DMS 273 (cell line): ENCODE measurements around the gene TBX18.
A peak's percentile ranks its signal among the peaks of the same experiment; 100 is the strongest.

Experiments
- DNase-seq: peaks from one replicate; lab custom pipeline; 2025; ENCODE audit not compliant: unreplicated experiment; lab: John Stamatoyannopoulos, UW

The TBX18 gene

DNA sequence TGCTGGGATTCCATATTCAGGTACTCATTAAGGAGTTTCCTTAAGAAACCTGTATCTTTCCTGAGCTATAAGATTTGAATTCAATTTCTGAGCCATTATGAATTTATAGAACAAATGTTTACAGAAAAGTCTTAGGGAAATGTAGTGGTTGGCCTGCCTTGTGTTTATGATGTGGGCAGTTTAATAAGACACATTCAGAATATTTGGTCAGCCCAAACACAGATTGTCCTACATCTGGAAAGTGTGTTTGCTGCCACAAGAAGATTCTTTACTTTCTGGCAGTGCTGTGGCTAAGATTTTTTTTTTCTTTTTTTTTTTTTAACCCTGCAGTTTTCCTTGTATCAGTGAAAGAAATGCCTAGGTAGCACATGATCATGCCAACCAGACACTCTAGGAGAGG lies 15.2 kb downstream of the TBX18 start:
- no peak for DNase-seq

DNA sequence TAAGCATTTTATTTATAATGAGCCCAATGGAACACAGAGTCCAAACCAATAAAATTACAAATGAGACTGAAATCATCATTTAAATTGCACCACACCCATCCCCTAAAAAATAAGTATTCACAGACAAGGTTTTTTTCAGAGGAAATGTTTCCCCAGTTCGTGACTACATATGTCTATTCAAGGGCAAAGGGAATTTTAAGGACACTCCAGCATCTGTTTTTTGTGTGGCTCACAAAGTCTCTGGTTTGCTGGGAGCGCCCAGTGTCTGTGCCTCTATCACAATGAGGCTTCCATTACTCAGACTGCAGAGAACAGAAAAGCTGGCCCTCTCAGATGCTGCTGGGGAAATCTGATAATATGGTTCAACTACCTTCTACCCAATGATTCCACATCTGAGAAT lies 16.0 kb downstream of the TBX18 start:
- no peak for DNase-seq

DNA sequence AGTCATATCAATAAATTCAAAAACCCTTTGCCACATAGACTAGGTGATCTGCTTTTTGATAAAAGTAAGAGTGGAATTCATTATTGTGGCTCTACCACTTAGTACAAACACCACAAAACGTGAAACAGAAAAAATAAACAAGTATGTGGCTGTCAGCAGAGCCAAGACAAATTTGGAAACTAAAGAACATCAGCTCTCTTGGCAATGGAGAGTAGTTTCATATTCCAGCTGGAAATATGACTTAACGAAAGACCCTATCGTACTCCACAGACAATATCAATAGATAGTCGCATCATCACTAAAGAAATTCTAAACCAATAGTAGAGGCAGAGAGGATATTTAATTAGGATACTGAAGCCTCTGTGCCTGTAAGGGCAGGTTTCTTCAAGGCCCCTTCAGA lies 20.8 kb downstream of the TBX18 start:
- DNase-seq = no peak

DNA sequence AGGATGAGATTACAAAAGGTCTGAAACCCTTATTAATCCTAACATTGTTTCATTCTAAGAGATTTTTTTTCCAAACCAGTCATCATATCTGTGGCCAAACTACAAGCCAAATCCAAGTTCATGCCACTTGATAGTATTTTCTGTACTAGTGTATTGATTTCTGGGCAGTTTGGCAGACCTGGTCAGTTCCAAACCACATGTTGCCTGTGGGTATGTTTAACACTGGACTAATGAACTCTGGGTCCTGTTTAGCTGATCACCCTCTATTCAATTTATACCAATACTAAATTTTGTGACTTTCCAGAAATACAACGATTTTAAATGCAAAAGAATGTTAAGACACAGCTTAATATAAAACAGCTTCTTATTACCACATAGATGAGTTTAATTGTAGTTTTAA lies 24.0 kb downstream of the TBX18 start:
- no peak for DNase-seq

DNA sequence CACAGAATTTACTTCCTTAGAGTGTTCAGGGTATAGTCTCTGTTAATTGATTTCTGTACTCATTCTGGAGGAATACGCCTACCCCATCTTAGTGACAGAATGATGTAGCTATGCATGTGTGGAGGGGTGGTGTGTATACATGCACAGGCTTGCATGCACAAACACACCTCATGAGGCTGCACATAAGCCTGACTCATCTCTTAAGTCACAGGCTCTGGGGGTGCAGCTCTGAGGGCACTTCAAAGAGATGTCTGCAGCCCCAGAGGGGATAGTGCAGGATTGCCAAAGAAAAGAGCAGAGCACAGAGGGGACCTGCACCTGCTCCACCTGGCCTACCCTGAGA lies 24.6 kb downstream of the TBX18 start:
- no peak for DNase-seq

DNA sequence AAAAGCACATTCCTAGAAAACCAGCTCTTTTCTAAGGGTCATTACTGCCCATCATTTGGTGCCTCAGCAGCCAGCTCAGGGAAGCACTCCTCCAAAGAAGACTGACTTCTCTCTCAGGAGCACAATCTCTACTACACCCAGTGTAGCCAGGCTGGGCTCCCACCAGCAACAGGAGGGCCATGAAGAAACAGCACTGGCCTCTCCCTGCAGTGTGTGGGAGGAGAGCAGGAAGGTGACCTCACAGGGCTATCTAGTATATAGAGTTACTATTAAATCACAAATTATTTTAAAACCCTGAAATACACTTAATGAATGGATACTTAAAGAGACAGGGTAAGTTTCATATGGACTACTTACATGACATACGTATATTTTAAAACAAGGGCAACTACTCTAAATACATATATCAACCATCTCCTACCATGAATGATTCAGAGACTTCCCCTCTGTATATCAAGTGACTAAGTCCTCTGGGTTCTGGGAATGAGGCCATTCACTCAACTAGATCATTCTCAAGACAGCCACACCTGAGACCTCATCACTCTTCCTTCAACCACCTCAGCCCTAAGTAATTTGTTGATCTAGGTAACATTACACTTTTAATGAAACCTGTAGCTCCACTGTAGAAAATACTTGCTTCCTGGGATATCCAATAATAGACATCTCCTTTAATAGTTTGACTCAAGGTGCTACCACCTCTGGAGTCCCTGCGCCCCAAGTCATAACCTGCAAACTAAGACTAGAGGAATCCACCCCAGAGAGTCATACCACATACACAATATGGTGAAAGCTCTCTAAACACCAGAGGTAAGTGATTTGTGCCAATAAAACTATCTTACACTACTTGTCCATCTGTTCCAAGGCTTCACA lies 25.2 kb downstream of the TBX18 start:
- no peak for DNase-seq

DNA sequence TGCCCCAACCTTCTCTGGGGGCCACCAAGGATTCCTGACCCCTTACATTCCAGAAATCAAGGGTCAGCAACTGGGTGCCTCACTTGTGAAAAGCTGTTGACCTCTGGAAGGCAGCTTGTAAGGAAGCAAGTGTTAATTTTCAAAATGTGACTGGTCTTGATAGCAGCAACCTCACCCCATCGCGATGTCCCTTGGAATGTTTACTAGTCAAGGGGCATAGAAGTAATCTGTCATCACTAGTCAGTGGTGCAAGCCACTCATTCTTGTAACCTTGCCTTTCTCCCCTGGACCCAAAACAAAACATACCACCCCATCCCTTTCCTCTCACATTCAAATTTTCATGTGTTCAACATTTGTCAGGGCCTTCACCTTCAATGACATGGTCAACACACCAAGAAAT lies 30.5 kb downstream of the TBX18 start:
- no peak for DNase-seq

DNA sequence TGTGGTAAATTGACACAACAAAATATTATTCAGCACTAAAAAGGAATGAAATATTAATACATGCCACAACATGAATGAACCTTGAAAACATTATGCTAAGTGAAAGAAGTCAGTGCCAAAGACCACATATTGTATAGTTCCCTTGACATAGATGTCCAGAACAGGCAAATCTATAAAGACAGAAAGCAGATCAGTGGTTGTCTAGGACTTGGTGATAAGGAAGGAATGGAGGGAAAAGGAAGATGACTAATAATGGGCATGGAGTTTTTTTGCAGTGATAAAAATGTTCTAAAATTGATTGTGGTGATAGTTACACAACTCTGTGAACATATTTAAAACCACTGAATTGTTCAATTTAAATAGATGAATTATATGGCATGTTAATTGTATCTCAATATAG lies 32.5 kb downstream of the TBX18 start:
- DNase-seq = no peak

DNA sequence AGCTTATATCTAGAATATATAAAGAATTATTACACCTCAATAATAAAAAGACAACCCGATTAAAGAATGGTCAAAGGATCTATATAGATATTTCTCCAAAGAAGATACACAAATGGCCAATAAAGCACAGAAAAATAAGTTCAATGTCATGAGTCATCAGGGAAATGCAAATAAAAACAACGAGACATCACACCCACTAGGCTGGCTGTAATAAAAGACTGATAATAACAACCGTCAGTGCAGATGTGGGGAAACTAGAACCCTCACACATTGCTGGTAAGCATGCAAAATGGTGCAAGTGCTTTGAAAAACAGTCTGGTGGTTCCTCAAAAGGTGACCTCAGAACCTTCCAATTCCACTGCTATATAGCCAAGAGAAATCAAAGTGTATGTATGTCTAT lies 33.0 kb downstream of the TBX18 start:
- no peak for DNase-seq

DNA sequence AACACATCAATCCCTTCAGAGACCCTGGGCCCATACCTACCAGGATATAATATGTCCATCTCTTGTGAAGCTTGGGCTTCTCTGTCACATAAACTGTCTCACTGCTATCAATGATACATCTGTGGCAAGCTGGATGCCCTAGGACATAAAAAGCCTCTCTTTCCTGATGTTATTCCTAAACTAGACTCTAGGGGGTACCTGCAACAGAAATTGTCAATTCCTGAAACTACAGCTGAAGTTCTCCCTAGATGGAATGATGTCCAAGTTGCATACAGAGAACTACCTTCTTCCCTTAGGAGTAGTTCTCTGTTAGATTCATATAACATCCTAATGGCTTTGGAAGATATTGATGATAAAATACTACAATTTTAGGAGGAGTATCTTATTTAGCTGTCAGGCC lies 35.8 kb downstream of the TBX18 start:
- peak; percentile 30 for DNase-seq

DNA sequence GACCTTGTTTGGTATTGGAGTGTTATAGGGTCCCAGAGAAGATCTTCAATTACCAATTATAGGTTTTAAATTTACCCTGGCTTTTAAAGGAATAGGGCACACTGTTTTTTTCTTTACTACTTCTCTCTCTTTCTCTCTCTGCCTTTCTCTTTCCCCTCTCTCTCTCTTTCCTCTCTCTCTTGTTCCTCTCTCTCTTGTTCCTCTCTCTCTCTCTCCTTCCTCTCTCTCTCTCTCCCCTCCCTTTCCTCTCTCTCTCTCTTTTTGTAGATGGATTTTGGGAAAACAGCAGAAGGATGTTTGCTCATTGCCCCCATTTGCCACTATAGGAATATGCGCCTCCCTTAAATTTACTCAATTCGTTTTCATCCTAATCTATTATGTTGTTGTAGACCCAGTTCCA lies 45.2 kb downstream of the TBX18 start:
- no peak for DNase-seq

DNA sequence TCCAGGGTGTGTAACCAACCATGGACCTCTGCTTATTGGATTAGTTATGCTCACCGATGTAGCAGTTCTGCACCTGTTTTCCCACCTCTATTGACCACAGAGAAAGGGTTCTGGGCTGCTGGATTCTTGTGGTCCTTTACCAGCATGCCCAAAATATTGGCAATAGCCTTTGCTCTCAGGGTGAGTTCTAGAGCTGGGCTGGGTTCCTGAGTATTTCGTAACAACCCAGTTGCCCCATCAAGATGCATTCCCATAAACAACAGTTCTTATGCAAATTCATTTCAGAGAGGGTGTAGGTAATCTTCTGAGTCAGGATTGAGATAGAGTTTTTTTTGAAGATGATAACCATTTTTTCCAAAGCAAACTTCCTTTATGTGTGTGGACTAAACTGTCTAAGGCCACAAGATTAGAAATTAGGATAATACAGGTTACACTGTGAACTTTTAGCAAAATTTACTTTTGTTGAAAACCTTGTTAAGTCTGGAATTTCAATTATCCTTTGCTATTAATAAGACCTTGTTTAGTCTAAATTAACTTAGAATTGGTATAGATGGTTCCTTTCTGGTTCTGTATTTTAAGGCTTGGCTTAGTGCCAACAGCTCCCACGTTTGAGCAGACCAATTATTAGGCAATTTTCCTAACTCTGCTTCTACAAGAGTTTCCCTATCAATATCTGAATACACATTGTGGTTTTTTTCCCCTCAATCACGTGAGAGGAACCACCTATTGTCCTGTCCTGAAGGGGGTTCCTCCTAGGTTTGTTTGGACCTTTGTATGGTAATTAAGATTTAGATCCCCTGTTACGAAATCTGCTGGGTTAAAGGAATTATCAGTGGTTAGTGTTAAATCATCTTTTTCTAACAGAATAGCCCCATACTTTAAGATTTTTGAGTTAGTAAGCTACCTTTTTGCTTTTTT lies 46.1 kb downstream of the TBX18 start:
- DNase-seq = no peak

DNA sequence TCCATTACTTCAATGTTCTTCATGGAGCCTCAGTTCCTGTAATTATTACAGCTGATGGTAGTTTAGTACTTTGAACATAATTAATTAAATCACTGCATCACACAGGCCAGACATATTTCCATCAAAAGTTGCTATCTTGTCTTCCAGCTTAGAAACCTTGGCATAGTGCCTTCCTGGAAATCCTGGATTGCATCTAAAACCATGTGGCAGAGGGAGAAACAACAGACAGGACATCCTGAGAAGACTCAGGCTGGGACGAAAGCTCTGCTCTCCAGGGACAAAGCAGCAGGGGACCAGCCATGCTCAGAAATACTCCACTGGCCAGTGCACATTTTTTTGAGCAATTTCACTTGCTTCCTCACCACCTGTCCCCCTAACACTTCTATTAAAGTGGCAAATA lies 55.3 kb downstream of the TBX18 start:
- no peak for DNase-seq

DNA sequence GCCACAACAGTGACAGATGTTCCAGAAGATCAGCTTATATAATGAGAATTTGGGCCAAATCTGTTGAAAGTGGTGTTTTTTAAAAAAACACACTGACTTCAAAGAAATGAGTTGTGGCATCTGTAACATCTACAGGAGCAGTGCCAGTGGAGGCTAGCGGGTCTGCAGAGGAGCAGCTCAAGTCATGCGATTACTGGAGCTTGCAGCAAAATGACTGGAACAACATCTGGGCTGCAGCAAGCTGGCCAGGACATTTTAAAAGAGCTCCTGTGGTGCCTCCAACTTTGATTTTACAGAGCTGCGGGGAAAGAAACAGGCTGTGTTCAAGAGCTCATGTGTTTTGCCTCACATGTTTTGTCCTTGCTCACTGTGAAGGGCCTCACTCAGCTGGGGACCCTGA lies 57.2 kb downstream of the TBX18 start:
- no peak for DNase-seq

DNA sequence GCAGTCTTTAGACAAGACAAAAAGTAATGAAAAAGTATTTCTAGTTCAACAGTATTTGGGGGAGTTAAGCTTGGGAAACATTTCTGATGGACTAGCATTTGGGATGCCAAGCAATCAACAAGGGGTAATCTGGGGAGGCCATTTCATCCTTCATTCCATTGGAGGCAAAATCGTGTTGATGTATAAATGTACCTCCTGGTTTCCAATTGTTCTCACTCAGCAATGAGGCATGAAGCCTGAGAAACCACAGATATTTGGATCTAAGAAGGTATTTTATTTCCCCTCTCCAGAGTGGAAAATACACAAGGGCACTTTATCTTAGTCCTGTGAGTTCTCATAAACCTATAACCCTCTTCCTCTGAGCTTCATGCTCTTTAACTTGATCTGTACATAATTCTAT lies 68.2 kb downstream of the TBX18 start:
- no peak for DNase-seq

DNA sequence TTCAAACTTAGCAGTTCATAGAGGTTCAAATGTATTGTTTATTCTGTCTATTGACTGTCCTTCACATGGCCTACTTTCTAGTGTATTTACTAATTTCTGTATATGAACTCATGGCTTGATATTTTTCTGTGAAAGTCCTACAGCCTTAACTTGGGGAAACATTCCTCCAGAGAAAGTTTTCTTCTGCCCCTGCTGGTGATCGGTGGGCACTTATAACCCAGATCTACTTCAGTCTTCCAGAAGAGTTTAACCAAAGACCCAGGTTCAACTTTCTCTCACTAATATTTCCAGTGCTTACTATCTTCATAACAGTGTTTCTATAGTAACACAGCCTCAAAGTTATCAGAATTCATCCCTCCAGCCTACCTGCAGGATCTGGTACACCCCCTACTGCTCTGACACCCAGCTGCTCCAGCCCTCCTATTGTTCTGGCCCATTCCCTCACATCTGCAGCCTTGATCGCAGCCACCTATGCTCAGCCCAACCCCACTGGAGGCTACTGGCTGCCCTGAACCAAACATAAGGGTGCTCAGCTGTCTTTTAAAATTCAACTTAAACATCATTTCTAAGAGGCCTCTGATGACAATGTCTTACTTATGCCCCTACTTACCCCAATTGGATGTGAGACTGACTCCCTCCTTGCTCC lies 72.3 kb downstream of the TBX18 start:
- DNase-seq = no peak

DNA sequence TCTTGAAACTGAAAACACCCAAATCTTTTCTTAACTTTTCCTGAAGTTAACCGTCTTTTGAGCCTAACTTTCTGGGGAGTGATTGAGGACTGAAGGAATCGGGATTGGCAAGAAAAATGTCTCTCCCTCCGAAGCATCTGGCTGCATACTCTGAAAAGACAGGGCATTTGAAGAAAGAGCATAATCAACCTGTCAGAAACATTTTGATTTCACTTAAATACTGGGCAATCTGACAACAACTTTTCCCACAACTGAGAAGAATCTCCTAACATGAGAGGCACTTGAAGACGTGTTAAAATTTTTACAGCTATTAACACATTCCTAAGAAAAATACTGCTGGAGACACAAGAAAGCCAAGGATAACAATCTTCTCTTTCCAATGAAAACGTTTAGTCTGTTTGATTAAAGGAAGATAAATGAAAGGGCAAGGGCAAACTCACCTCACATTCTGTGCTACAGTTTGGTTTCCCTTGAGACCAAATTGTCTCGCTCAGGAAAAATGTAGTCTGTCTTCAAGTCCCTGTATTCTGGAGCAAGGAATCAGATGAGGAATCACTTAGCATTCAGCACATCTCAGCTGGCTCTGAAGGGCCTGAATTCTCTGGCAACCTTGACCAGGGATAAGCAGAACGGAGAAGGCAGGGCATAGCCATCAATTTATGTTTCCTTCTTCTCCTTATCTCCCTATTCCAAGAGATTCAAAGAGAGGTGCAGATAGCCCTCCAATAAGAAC lies 76.1 kb downstream of the TBX18 start:
- no peak for DNase-seq

DNA sequence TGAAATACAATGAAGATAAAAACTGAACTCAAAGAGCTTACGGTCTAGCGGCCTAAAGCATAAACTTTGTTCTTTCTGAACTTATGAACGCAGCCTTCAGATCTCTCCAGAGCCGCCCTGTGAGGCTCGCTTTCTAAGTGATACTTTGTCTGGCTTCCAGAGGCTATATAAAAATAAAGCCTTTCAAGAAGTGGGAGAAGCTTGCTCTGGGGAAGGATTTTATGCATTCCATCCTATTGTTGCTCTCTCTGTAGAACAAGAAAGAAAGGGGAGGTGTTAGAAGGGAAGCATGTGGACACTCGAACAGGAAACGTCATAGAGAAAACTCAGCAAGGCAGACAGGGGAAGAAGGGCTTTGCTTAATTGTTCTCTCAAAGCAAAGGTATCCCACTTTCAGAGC lies 77.0 kb downstream of the TBX18 start:
- DNase-seq = no peak

DNA sequence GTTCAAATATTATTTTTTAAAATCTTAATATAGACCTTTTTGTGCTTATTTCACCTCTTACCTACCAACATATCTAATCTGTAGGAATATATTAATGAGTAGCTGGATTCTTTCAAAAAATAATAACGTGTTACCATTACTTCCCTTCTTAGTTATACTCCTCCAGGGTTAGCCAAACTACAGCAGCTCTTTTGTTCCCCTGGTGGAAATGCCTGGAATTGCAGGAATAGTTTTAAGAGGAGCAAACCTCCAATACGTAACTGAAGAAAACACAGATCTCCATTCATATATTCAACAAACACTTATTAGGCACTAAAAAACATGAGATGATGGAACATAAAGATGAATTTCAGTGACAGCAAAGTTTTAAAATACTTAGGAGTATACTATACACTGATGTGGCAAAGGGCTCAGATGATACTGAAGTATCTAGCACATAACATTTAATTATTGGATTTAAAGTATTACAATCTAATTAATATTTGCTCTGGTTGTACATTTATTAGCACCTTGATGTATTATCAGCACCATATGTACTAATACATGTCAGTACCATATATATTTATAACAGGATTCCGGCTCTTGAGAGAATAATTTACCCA lies 78.3 kb downstream of the TBX18 start:
- DNase-seq = peak; percentile 59

DNA sequence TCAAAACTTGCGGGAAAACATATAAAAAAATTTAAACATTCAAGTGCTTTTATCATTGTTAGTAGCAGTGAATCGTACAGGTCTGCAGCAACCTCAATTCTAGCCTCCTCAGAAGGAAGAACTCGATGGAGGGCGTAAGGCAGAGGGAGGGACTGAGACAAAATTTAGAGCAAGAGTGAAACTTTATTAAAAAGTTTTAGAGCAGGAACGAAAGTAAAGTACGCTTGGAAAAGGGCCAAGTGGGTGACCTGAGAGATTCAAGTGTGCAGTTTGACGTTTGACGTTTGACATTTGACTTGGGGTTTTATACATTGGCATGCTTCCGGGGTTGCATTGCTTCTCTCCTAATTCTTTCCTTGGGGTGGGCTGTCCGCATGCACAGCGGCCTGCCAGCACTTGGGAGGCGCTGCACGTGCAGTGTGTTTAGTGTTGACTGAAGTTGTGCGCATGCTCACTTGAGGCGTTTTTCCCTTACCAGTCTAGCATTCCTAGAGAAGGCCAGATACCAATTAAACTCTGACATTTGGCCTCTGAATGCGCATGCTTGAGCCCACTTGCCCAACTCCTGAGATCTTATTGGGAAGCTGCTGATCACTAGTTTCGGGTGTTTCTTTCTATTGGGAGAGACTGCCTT lies 82.6 kb downstream of the TBX18 start:
- DNase-seq = no peak
